Fibroblast of lung (primary cell): Measurements from ENCODE around the gene ATRN. TPM values are rescaled to one million over a fixed set of nuclear protein-coding genes. Genes with fewer than 3 reads are reported as not detected.

Experiments used
- DNase-seq, 2 donors: peaks; one replicate each; pipeline versions ENCODE4 v3.0.0 to v3.0.0-alpha.2; 2010; ENCODE audit warnings: low read depth in 2 of 2
- H2AFZ ChIP-seq: 2 replicates; pipeline ENCODE4 v1.5.1; 2012; ENCODE audit warnings: low read length, control low read depth, inconsistent platforms
- H3K27ac ChIP-seq: 2 replicates; pipeline ENCODE4 v1.5.1; 2011; ENCODE audit warnings: low read length, control low read depth; ENCODE audit not compliant: insufficient read depth
- H3K27me3 ChIP-seq: 2 replicates; pipeline ENCODE4 v1.5.1; 2011; ENCODE audit warnings: mild to moderate bottlenecking, low read length; ENCODE audit not compliant: control insufficient read depth, insufficient read depth
- H3K36me3 ChIP-seq: 2 replicates; pipeline ENCODE4 v1.5.1; 2011; ENCODE audit warnings: low read length; ENCODE audit not compliant: control insufficient read depth, insufficient read depth
- H3K4me1 ChIP-seq: 2 replicates; pipeline ENCODE4 v1.5.1; 2011; ENCODE audit warnings: low read length; ENCODE audit not compliant: control insufficient read depth, insufficient read depth; ENCODE audit errors: extremely low read depth
- H3K4me2 ChIP-seq: 2 replicates; pipeline ENCODE4 v1.5.1; 2011; ENCODE audit warnings: low read length, control low read depth; ENCODE audit not compliant: insufficient read depth; ENCODE audit errors: extremely low read depth
- H3K4me3 ChIP-seq, 4 experiments: fragments of 200-600 bp in 1 of 4; sonication (generic) in 1 of 4; replicated peaks in 1 of 4; 2 replicates each; pipeline ENCODE4 v1.5.1; 2011 to 2016; ENCODE audit warnings: low read length in 4 of 4, low read depth in 3 of 4, mild to moderate bottlenecking in 3 of 4, control low read depth in 2 of 4, inconsistent platforms in 1 of 4, mixed read lengths in 1 of 4; ENCODE audit not compliant: insufficient read depth in 1 of 4; ENCODE audit errors: control extremely low read depth in 1 of 4
- H3K79me2 ChIP-seq: 2 replicates; pipeline ENCODE4 v1.5.1; 2012; ENCODE audit warnings: mild to moderate bottlenecking, low read length, inconsistent platforms; ENCODE audit not compliant: control insufficient read depth, insufficient read depth
- H3K9ac ChIP-seq: 2 replicates; pipeline ENCODE4 v1.5.1; 2011; ENCODE audit warnings: mild to moderate bottlenecking, low read length, control low read depth; ENCODE audit not compliant: insufficient read depth
- H3K9me3 ChIP-seq: 2 replicates; pipeline ENCODE4 v1.5.1; 2012; ENCODE audit warnings: low read depth, low read length; ENCODE audit not compliant: control insufficient read depth, insufficient read depth
- H4K20me1 ChIP-seq: 2 replicates; pipeline ENCODE4 v1.5.1; 2011; ENCODE audit warnings: low read length; ENCODE audit not compliant: control insufficient read depth, insufficient read depth; ENCODE audit errors: extremely low read depth
- CTCF ChIP-seq, 2 donors: IDR thresholded peaks in 1 of 2; conservative IDR thresholded peaks in 1 of 2; 1 replicate in 1 of 2; 2 replicates in 1 of 2; pipeline ENCODE4 v1.5.1; 2011 to 2012; ENCODE audit warnings: low read length in 2 of 2, control low read depth in 1 of 2, inconsistent platforms in 1 of 2, low read depth in 1 of 2, mild to moderate bottlenecking in 1 of 2
- EZH2 ChIP-seq: IDR thresholded peaks from 2 replicates; pipeline ENCODE4 v1.5.1; 2012; ENCODE audit warnings: low read length, control low read depth, mild to moderate bottlenecking; ENCODE audit errors: missing control alignments
- polyA plus RNA-seq, 2 donors: library from polyadenylated mRNA; depleted of rRNA in 1 of 2; stranded (reverse) in 1 of 2; unstranded in 1 of 2; fragments of >200 nt; gene quantifications; 2 replicates each; pipeline ENCODE4 v1.2.1, GENCODE V29; 2011 to 2012; ENCODE audit warnings: missing spikeins in 1 of 2
- total RNA-seq: library from RNA; depleted of rRNA; stranded (reverse); fragments of >200 nt; gene quantifications from 2 replicates; pipeline ENCODE4 v1.2.1, GENCODE V29; 2014

ATRN gene
- total and polyA plus RNA-seq, 2 donors (not counting 1 experiment from before 2014, with no cell fraction given) = 30.6 to 48.8 TPM

- no peak overlapping the region for H2AFZ ChIP-seq
- H4K20me1 ChIP-seq = no peaks in the 10 kb centered on the region
- H3K27ac ChIP-seq = no peak overlapping the region
- H3K79me2 ChIP-seq = no peaks in the 10 kb centered on the region
- no peaks in the 10 kb centered on the region for H3K9me3 ChIP-seq
- no peak overlapping the region for H3K9ac ChIP-seq
- peaks cover 10% of the 10 kb centered on the region for H3K4me1 ChIP-seq
- no peaks in the 10 kb centered on the region for H3K27me3 ChIP-seq
- H3K36me3 ChIP-seq = peaks cover 18% of the 10 kb centered on the region
- H3K4me2 ChIP-seq = no peak overlapping the region
- no peak for DNase-seq
- no peak for TF ChIP-seq EZH2
- TF ChIP-seq CTCF (conservative IDR thresholded peaks at IDR 0.05 in 1 of 2, IDR thresholded peaks at IDR 0.05 in 1 of 2; ENCODE audit: low read depth in 1 of 2, low read length in 2 of 2) = no peak
- no peak overlapping the region for H3K4me3 ChIP-seq
Observed at GRCh38 chr20:3673221-3674070, 202.6 kb downstream of the ATRN start.

GRCh38 chr20:3674447-3674846, 203.6 kb downstream of the ATRN start:
- no peak overlapping the region for H3K4me2 ChIP-seq
- no peak for DNase-seq
- no peak overlapping the region for H3K4me3 ChIP-seq
- no peaks in the 10 kb centered on the region for H3K9me3 ChIP-seq
- no peaks in the 10 kb centered on the region for H3K79me2 ChIP-seq
- no peak overlapping the region for H3K27ac ChIP-seq
- peaks cover 17% of the 10 kb centered on the region for H3K36me3 ChIP-seq
- no peak overlapping the region for H2AFZ ChIP-seq
- no peak overlapping the region for H3K9ac ChIP-seq
- H3K27me3 ChIP-seq = no peaks in the 10 kb centered on the region
- TF ChIP-seq EZH2 = no peak
- TF ChIP-seq CTCF (conservative IDR thresholded peaks at IDR 0.05 in 1 of 2, IDR thresholded peaks at IDR 0.05 in 1 of 2; ENCODE audit: low read depth in 1 of 2, low read length in 2 of 2) = no peak
- no peaks in the 10 kb centered on the region for H4K20me1 ChIP-seq
- H3K4me1 ChIP-seq = peaks cover 10% of the 10 kb centered on the region

- Histone ChIP-seq H2AFZ (no peak overlapping the region), H3K4me2 (no peak overlapping the region), H3K36me3 (peaks cover 17% of the 10 kb centered on the region), H3K4me3 (no peak overlapping the region), H4K20me1 (no peaks in the 10 kb centered on the region), H3K27me3 (no peaks in the 10 kb centered on the region), H3K4me1 (peaks cover 10% of the 10 kb centered on the region), H3K9ac (no peak overlapping the region), H3K79me2 (no peaks in the 10 kb centered on the region), H3K9me3 (no peaks in the 10 kb centered on the region), H3K27ac (no peak overlapping the region)
- TF ChIP-seq CTCF (conservative IDR thresholded peaks at IDR 0.05 in 1 of 2, IDR thresholded peaks at IDR 0.05 in 1 of 2; ENCODE audit: low read depth in 1 of 2, low read length in 2 of 2) (no peak), EZH2 (no peak)
- no peak for DNase-seq
Observed at GRCh38 chr20:3674995-3675900, 204.4 kb downstream of the ATRN start.
